CD14-positive monocyte (primary cell): Measurements from ENCODE around the gene STX8. TPM values are rescaled to one million over a fixed set of nuclear protein-coding genes. Genes with fewer than 3 reads are reported as not detected.

Source experiments
- DNase-seq, 3 donors: peaks; one replicate each; pipeline ENCODE4 v3.0.0-alpha.2; 2011 to 2022
- H2AFZ ChIP-seq: 2 replicates; pipeline ENCODE4 v1.6.0; 2012; ENCODE audit warnings: mild to moderate bottlenecking, low read depth, low read length, inconsistent platforms; ENCODE audit not compliant: insufficient read depth, poor library complexity, severe bottlenecking
- H3K27ac ChIP-seq, 2 donors: 1 replicate in 1 of 2; 2 replicates in 1 of 2; pipeline ENCODE4 v1.5.1; 2012 to 2013; ENCODE audit warnings: low read length in 2 of 2, control low read depth in 1 of 2, inconsistent platforms in 1 of 2, low read depth in 1 of 2, mild to moderate bottlenecking in 1 of 2
- H3K27me3 ChIP-seq, 2 donors: one replicate each; pipeline versions ENCODE4 v1.6.0 to v1.6.1; 2011 to 2013; ENCODE audit warnings: low read length in 2 of 2; ENCODE audit not compliant: control insufficient read depth in 2 of 2, insufficient read depth in 2 of 2
- H3K36me3 ChIP-seq, 2 donors: replicated peaks in 1 of 2; 1 replicate in 1 of 2; 2 replicates in 1 of 2; pipeline versions ENCODE4 v1.5.1 to v1.6.1; 2012 to 2013; ENCODE audit warnings: low read length in 2 of 2, control low read depth in 1 of 2, inconsistent platforms in 1 of 2, mild to moderate bottlenecking in 1 of 2; ENCODE audit not compliant: insufficient read depth in 2 of 2, control insufficient read depth in 1 of 2
- H3K4me1 ChIP-seq, 2 donors: 1 replicate in 1 of 2; 2 replicates in 1 of 2; pipeline versions ENCODE4 v1.5.1 to v1.6.1; 2012 to 2013; ENCODE audit warnings: low read length in 2 of 2, control low read depth in 1 of 2, inconsistent platforms in 1 of 2, mild to moderate bottlenecking in 1 of 2, moderate library complexity in 1 of 2; ENCODE audit not compliant: insufficient read depth in 2 of 2, control insufficient read depth in 1 of 2
- H3K4me2 ChIP-seq: replicated peaks from 2 replicates; pipeline ENCODE3; 2012; ENCODE audit warnings: low read length, moderate library complexity, mild to moderate bottlenecking; ENCODE audit not compliant: poor library complexity, severe bottlenecking; ENCODE audit errors: extremely low read depth
- H3K4me3 ChIP-seq, 3 experiments: fragments of 200-600 bp in 1 of 3; sonication (generic) in 1 of 3; replicated peaks in 1 of 3; 1 replicate in 2 of 3; 2 replicates in 1 of 3; pipeline ENCODE4 v1.5.1; 2011 to 2013; ENCODE audit warnings: low read length in 3 of 3, mild to moderate bottlenecking in 3 of 3, control low read depth in 2 of 3, low read depth in 2 of 3, inconsistent platforms in 1 of 3, moderate library complexity in 1 of 3
- H3K79me2 ChIP-seq: 2 replicates; pipeline ENCODE4 v1.6.0; 2012; ENCODE audit warnings: mild to moderate bottlenecking, control low read depth, inconsistent platforms, low read length, moderate library complexity; ENCODE audit not compliant: insufficient read depth
- H3K9ac ChIP-seq: 2 replicates; pipeline ENCODE4 v1.6.0; 2017; ENCODE audit warnings: low read length, mild to moderate bottlenecking; ENCODE audit not compliant: insufficient read depth, poor library complexity, severe bottlenecking
- H3K9me3 ChIP-seq, 2 donors: replicated peaks in 1 of 2; 1 replicate in 1 of 2; 2 replicates in 1 of 2; pipeline versions ENCODE4 v1.5.1 to v1.6.1; 2012 to 2013; ENCODE audit warnings: low read length in 2 of 2, control low read depth in 1 of 2; ENCODE audit not compliant: control insufficient read depth in 1 of 2, insufficient read depth in 1 of 2
- H4K20me1 ChIP-seq: 2 replicates; pipeline ENCODE4 v1.6.0; 2012; ENCODE audit warnings: mild to moderate bottlenecking, low read length, control low read depth, moderate library complexity; ENCODE audit not compliant: insufficient read depth
- H3K27ac Mint-ChIP-seq, 7 donors: one replicate each; pipeline ENCODE4 v1.8.0; 2020; ENCODE audit warnings: mild to moderate bottlenecking in 7 of 7, mixed read lengths in 7 of 7, moderate library complexity in 6 of 7, inconsistent platforms in 2 of 7
- H3K27me3 Mint-ChIP-seq, 3 donors: one replicate each; pipeline ENCODE4 v1.8.0; 2021 to 2022; ENCODE audit warnings: low read depth in 3 of 3, mild to moderate bottlenecking in 3 of 3, mixed read lengths in 3 of 3, moderate library complexity in 3 of 3, inconsistent platforms in 1 of 3
- H3K36me3 Mint-ChIP-seq, 2 donors: one replicate each; pipeline ENCODE4 v1.8.0; 2020; ENCODE audit warnings: mixed read lengths in 2 of 2, inconsistent platforms in 1 of 2, mild to moderate bottlenecking in 1 of 2
- H3K4me1 Mint-ChIP-seq: one replicate; pipeline ENCODE4 v1.8.0; 2020; ENCODE audit warnings: mild to moderate bottlenecking, mixed read lengths
- H3K4me3 Mint-ChIP-seq, 2 donors: one replicate each; pipeline ENCODE4 v1.8.0; 2020; ENCODE audit warnings: mild to moderate bottlenecking in 2 of 2, mixed read lengths in 2 of 2, moderate library complexity in 1 of 2
- H3K9me3 Mint-ChIP-seq, 7 donors: one replicate each; pipeline ENCODE4 v1.8.0; 2020 to 2022; ENCODE audit warnings: mixed read lengths in 7 of 7, mild to moderate bottlenecking in 6 of 7, moderate library complexity in 6 of 7, inconsistent platforms in 2 of 7
- WGBS: methylation state at CpG from one replicate; pipeline ENCODE4 v1.1.5; 2013; ENCODE audit warnings: missing lambda C conversion rate; ENCODE audit not compliant: insufficient coverage; 5-methylcytosine and 5-hydroxymethylcytosine counted together
- intact Hi-C, 2 donors: fragments of 100-400 bp; cut with micrococcal nuclease; formaldehyde crosslinking; loops; one replicate each; pipeline versions ENCODE4 v1.15.0 to v1.15.1; 2023
- polyA plus RNA-seq, 3 donors: library from polyadenylated mRNA; depleted of rRNA in 1 of 3; unstranded in 2 of 3; stranded (reverse) in 1 of 3; fragments of 300-500 nt in 2 of 3; fragments of >200 nt in 1 of 3; fragmentation: Illumina TruSeq in 2 of 3; gene quantifications; 1 replicate in 2 of 3; 2 replicates in 1 of 3; pipeline ENCODE4 v1.2.3, GENCODE V29; 2012 to 2021
- TF ChIP-seq, protein P1 (sequence below): fragments of 200-600 bp; IDR thresholded peaks from one replicate; pipeline ENCODE4 v1.8.0; 2022; ENCODE audit warnings: antibody characterized with exemption, mild to moderate bottlenecking

The STX8 gene
- polyA plus RNA-seq, 3 donors: 44.4 to 170 (median 142) TPM

GRCh38 chr17:9218911-9219310, 356.7 kb downstream of the STX8 start:
- H3K4me3 Mint-ChIP-seq: no peak overlapping the region
- Histone ChIP-seq H3K4me2 (no peak overlapping the region), H3K79me2 (no peaks in the 10 kb centered on the region), H3K4me1 (no peaks in the 10 kb centered on the region), H3K9ac (no peak overlapping the region), H3K4me3 (no peak overlapping the region), H3K27ac (no peak overlapping the region), H2AFZ (no peak overlapping the region), H3K36me3 (no peaks in the 10 kb centered on the region), H4K20me1 (no peaks in the 10 kb centered on the region), H3K27me3 (no peaks in the 10 kb centered on the region), H3K9me3 (peaks cover 14 to 15% of the 10 kb centered on the region in 2 donors)
- no peaks in the 10 kb centered on the region for H3K4me1 Mint-ChIP-seq
- intact Hi-C loops: no loop called here
- peaks cover 13 to 21% (median 16%) of the 10 kb centered on the region in 7 donors for H3K9me3 Mint-ChIP-seq
- DNase-seq: no peak
- peaks cover 0 to 3% (median 2%) of the 10 kb centered on the region in 3 donors for H3K27me3 Mint-ChIP-seq
- H3K36me3 Mint-ChIP-seq: no peaks in the 10 kb centered on the region
- TF ChIP-seq, protein P1, sequence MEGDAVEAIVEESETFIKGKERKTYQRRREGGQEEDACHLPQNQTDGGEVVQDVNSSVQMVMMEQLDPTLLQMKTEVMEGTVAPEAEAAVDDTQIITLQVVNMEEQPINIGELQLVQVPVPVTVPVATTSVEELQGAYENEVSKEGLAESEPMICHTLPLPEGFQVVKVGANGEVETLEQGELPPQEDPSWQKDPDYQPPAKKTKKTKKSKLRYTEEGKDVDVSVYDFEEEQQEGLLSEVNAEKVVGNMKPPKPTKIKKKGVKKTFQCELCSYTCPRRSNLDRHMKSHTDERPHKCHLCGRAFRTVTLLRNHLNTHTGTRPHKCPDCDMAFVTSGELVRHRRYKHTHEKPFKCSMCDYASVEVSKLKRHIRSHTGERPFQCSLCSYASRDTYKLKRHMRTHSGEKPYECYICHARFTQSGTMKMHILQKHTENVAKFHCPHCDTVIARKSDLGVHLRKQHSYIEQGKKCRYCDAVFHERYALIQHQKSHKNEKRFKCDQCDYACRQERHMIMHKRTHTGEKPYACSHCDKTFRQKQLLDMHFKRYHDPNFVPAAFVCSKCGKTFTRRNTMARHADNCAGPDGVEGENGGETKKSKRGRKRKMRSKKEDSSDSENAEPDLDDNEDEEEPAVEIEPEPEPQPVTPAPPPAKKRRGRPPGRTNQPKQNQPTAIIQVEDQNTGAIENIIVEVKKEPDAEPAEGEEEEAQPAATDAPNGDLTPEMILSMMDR: no peak
- H3K27ac Mint-ChIP-seq: peak overlapping the region in 2 of 7 donors; percentile 5 to 27
- 93% methylated on average over 7 of the region's 15 CpGs for WGBS

GRCh38 chr17:9218064-9218635, 357.5 kb downstream of the STX8 start:
- 99% methylated on average over 8 of the region's 8 CpGs for WGBS
- Histone ChIP-seq H3K4me3 (no peak overlapping the region), H2AFZ (no peak overlapping the region), H3K4me1 (no peaks in the 10 kb centered on the region), H3K9ac (no peak overlapping the region), H3K4me2 (no peak overlapping the region), H3K27ac (no peak overlapping the region), H4K20me1 (no peaks in the 10 kb centered on the region), H3K36me3 (no peaks in the 10 kb centered on the region), H3K9me3 (peaks cover 14 to 15% of the 10 kb centered on the region in 2 donors), H3K27me3 (no peaks in the 10 kb centered on the region), H3K79me2 (no peaks in the 10 kb centered on the region)
- Mint-ChIP-seq H3K4me3 (no peak overlapping the region), H3K27ac (no peak overlapping the region), H3K36me3 (no peaks in the 10 kb centered on the region), H3K27me3 (peaks cover 0 to 3% (median 2%) of the 10 kb centered on the region in 3 donors), H3K4me1 (no peaks in the 10 kb centered on the region), H3K9me3 (peaks cover 13 to 21% (median 16%) of the 10 kb centered on the region in 7 donors)
- TF ChIP-seq, protein P1: no peak
- intact Hi-C loops: no loop called here
- no peak for DNase-seq
